Breast epithelium (tissue), 3 donors: ENCODE measurements around the gene LPGAT1.

ENCODE experiments used
- POLR2A ChIP-seq: fragments of 450-650 bp; IDR thresholded peaks from one replicate; pipeline ENCODE4 v1.6.1; 2016; ENCODE audit warnings: antibody characterized with exemption, mild to moderate bottlenecking, moderate library complexity
- POLR2AphosphoS5 ChIP-seq, 3 donors: sonication (generic); formaldehyde crosslinking; IDR thresholded peaks; one replicate each; pipeline ENCODE4 v1.6.1; 2017; ENCODE audit warnings: antibody characterized with exemption in 3 of 3
- TF ChIP-seq, protein P1 (sequence below), 3 donors: fragments of 450-650 bp; IDR thresholded peaks; one replicate each; pipeline ENCODE4 v1.5.1; 2016 to 2017; ENCODE audit warnings: antibody characterized with exemption in 3 of 3, mild to moderate bottlenecking in 3 of 3, moderate library complexity in 3 of 3

DNA sequence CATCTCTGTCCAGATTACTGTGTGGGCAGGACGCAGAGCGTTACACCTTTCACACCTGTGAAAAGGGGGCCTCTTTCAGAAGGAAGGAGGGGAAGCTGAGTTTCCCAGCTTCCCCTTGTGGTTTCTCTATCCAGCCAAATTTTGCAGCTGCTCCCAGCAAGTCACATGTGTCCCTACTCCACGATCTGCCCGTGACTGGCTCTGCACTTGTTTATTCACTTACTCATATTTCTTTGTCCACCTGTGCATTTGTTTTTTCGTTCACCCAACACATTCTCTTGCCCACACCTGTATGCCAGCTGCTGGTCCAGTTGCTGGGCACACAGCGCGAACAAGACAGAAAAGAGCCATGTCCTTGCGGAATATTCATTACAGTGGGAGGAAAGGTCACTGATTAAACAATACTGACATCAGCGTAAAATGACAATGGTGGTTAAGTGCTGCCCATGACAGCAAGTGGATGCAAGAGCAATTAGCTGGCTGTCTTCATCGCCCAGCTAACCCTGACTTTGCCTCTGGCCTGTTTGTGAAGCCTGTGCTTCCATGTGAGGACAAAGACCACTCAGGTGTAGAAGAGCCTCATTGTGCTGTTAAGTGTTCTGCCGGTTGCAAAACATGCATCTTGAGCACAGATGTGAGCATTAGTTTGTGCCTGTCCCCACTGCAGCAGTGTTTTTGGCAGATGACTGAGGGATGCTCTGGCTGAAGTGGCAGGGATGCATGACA is 126.6 kb downstream of the LPGAT1 start:
- TF ChIP-seq, protein P1, sequence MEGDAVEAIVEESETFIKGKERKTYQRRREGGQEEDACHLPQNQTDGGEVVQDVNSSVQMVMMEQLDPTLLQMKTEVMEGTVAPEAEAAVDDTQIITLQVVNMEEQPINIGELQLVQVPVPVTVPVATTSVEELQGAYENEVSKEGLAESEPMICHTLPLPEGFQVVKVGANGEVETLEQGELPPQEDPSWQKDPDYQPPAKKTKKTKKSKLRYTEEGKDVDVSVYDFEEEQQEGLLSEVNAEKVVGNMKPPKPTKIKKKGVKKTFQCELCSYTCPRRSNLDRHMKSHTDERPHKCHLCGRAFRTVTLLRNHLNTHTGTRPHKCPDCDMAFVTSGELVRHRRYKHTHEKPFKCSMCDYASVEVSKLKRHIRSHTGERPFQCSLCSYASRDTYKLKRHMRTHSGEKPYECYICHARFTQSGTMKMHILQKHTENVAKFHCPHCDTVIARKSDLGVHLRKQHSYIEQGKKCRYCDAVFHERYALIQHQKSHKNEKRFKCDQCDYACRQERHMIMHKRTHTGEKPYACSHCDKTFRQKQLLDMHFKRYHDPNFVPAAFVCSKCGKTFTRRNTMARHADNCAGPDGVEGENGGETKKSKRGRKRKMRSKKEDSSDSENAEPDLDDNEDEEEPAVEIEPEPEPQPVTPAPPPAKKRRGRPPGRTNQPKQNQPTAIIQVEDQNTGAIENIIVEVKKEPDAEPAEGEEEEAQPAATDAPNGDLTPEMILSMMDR (IDR thresholded peaks at IDR 0.05): no peak
- no peak for TF ChIP-seq POLR2AphosphoS5 (IDR thresholded peaks at IDR 0.05)
- TF ChIP-seq POLR2A: no peak
